ENCODE data around the gene SH3BP2. TPM values are rescaled to one million over a fixed set of nuclear protein-coding genes. Genes with fewer than 3 reads are reported as not detected.

Gene SH3BP2
- total RNA-seq, 4 donors from 2014 or later, result 26.2 to 109 (median 66.0) TPM

DNA sequence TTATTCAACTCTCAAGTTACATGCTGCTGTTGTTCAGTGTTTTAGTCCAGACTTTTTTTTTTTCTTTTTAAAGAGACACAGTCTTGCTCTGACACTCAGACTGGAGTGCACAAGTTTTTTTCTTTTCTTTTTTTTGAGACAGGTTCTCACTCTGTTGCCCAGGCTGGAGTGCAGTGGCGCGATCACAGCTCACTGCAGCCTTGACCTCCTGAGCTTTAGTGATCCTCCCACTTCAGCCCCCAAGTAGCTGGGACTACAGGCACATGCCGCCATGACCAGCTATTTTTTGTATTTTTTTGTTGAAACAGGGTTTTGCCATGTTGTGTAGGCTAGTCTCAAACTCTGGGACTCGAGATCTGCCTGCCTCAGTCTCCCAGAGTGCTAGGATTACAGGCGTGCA, 62.7 kb downstream of the SH3BP2 start:
- no peak for ATAC-seq (ENCODE audit: low FRiP score)
- TF ChIP-seq, protein P1, sequence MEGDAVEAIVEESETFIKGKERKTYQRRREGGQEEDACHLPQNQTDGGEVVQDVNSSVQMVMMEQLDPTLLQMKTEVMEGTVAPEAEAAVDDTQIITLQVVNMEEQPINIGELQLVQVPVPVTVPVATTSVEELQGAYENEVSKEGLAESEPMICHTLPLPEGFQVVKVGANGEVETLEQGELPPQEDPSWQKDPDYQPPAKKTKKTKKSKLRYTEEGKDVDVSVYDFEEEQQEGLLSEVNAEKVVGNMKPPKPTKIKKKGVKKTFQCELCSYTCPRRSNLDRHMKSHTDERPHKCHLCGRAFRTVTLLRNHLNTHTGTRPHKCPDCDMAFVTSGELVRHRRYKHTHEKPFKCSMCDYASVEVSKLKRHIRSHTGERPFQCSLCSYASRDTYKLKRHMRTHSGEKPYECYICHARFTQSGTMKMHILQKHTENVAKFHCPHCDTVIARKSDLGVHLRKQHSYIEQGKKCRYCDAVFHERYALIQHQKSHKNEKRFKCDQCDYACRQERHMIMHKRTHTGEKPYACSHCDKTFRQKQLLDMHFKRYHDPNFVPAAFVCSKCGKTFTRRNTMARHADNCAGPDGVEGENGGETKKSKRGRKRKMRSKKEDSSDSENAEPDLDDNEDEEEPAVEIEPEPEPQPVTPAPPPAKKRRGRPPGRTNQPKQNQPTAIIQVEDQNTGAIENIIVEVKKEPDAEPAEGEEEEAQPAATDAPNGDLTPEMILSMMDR (IDR thresholded peaks at IDR 0.05), result no peak
- no peak for DNase-seq (ENCODE audit: low spot score)

DNA sequence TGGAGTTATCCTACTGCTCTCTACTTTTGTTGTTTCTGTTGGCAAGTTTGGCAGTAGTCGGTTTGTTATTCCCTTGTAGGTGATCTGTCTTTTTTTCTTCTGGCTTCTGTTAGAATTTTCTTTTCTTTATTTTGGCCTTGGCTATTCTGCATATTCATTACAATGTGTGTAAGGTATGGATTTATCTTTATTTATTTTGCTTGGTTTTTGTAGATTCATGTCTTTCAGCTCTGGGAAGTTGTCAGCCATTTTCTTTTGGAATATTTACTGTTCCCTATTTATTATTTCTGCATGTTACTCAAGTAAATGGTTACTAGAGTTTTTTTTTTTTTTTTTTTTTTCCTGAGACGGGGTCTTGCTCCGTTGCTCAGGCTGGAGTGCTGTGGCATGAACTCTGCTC, 63.4 kb downstream of the SH3BP2 start:
- ATAC-seq (ENCODE audit: low FRiP score) (no peak), DNase-seq (ENCODE audit: low spot score) (no peak)
- TF ChIP-seq, protein P1 (IDR thresholded peaks at IDR 0.05), result no peak

DNA sequence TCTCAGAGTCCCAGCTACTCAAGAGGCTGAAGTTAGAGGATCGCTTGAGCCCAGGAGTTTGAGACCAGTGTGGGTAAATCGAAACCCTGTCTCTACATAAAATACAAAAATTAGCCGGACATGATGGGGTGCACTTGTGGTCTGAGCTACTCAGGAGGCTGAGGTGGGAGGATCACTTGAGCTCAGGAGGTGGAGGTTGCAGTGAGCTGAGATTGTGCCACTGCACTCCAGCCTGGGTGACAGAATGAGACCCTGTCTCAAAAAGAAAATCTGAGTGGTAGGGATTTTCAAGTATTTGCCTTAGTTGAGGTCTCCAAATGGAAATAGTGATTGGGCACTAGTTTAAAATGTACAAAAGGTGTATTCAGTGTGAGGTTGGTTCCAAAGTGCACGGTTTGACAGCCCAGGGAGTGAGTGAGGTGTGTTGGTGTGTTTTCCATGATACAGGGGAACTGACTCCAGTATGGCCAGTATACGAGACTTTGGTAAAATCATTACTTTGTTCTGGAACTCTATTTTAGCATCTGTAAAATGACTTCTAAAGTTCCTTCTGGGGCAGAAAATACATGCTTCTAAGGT, 64.6 kb downstream of the SH3BP2 start:
- DNase-seq (ENCODE audit: low spot score), result no peak
- TF ChIP-seq, protein P1 (IDR thresholded peaks at IDR 0.05), result no peak
- no peak for ATAC-seq (ENCODE audit: low FRiP score)

DNA sequence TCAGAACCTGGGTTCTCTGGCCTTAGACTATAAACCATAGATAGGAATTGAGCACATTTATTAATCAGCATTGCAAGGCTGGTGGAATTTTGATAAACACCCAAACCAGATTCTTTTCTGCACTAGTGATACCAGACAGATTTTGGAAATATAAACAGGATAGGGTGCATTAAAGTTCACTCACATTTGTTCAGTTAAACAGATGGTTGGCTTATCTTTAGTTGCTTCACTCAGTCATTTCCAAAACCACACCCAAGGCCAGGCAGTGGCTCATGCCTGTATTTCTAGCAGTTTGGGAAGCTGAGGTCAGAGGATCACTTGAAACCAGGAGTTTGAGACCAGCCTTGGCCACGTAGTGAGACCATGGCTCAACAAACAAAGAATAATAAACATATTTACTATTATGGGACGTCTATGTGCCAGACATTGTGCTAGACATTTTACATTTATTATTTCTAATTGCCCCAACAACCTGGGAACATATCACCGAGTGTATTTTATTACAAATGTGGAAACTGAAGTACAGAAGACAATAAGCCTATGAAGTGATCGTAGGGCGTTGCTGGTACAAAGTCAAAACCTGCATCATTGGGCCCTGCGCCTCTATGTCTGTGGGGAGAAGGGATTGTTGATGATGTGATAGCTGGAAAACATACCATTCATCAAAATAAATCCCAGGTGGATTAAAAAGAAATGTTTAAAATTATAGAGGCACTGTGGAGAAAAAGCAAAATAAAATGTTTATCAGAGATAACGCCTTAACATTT, 65.7 kb downstream of the SH3BP2 start:
- TF ChIP-seq, protein P1 (IDR thresholded peaks at IDR 0.05), result no peak
- ATAC-seq (ENCODE audit: low FRiP score) (no peak), DNase-seq (ENCODE audit: low spot score) (no peak)

DNA sequence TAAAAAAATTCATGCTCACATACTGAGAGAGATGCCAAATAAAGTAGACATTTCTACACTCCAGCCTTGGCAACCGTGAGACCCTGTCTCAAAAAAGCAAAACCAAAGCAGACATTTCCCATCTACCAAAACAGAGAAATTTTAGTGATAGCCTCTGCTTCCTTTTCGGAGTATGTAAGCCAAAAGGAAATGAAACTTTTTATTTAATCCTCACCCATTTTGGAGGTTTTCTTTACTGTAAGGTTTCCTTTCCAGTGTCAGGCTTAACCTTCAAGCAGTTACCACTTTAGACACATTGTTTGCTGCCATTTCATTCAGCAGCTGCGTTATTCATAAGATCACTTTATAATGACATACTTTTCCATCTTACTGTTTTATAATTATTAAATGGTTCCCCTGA, 66.6 kb downstream of the SH3BP2 start:
- no peak for DNase-seq (ENCODE audit: low spot score)
- TF ChIP-seq, protein P1 (IDR thresholded peaks at IDR 0.05), result no peak
- no peak for ATAC-seq (ENCODE audit: low FRiP score)

DNA sequence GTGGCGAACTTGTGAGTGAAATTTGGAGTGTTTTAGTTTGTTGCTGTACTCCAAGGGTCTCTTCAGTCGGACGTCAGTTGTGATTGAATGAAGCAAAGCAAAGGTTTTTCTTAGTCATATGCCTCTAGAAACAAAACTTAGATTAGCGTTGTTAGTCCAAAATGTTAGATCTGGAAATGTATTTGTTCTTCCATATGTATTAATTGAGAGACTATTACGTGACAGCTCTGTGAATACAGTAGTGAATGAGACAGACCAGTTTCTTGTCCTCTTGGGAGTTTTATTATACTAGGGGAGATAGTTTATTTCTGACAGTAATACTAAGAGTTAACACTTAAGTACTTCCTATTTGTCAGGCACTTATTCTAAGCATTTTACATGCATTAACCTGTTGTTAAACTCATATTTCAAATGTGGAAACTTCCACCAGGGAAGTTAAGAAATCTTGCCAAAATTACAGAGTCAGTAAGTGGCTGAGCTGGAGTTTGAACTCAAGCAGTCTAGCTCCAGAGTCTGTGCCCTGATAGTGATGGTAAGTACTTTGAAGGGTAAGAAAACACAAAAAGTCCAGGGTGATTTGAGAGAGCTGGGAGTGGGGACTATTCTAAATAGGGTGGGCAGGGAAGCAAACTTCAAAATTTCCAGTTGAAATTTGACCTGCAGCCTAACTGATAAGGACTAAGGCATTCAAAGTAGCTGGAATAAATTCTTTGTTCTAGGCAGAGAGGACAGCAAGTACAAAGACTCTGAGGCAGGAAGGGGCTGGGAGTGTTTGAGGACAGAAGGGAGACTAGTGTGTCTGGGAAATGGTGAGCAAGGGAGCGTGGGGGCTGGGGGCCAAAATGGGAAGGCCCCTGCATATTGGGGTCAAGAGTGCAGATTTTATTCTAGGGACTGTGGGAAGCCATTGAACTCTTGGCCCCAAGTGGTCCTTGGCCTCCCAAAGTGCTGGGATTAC, 67.8 kb downstream of the SH3BP2 start:
- DNase-seq (ENCODE audit: low spot score) (no peak), ATAC-seq (ENCODE audit: low FRiP score) (peak; percentile 35)
- TF ChIP-seq, protein P1 (IDR thresholded peaks at IDR 0.05), result no peak

Data from omental fat pad (tissue), 4 donors.